AG04449 (cell line): ENCODE results near the gene GRM4.

Experiments used
- CTCF ChIA-PET: fragments of 350-600 bp; formaldehyde crosslinking; extraction: SDS; loops from one replicate; lab custom pipeline; 2021; ENCODE audit warnings: antibody characterized with exemption; lab: Yijun Ruan, JAX
- POLR2A ChIA-PET: fragments of 400-600, 350-600 bp; formaldehyde crosslinking; extraction: SDS; loops from one replicate; lab custom pipeline; 2020; ENCODE audit warnings: antibody characterized with exemption, inconsistent platforms; lab: Yijun Ruan, JAX
- DNase-seq: peaks from one replicate; pipeline ENCODE4 v3.0.0-alpha.2; 2010; ENCODE audit warnings: low read depth, low spot score
- H3K4me3 ChIP-seq: 2 replicates; pipeline ENCODE4 v1.5.1; 2011; ENCODE audit warnings: low read depth, mild to moderate bottlenecking, control low read depth, low read length
- CTCF ChIP-seq: IDR thresholded peaks from one replicate; pipeline ENCODE4 v1.5.1; 2011; ENCODE audit warnings: mild to moderate bottlenecking, moderate library complexity, low read length, control low read depth, inconsistent platforms; ENCODE audit not compliant: insufficient read depth; ENCODE audit errors: missing control alignments

GRM4 gene

GRCh38 chr6:33988121-33989015 is 157.5 kb downstream of the GRM4 start:
- ChIA-PET CTCF (interaction anchor here (0.9 kb wide), 1 partner anchor 67 kb away, joined by 4 read pairs; no protein-coding TSS in a partner anchor), POLR2A (no interaction called here)
- TF ChIP-seq CTCF = no peak
- DNase-seq = no peak
- H3K4me3 ChIP-seq = no peak overlapping the region

- no peak for DNase-seq
- no peak for TF ChIP-seq CTCF
Measured at GRCh38 chr6:33987531-33988021, 158.3 kb downstream of the GRM4 start.

GRCh38 chr6:33985947-33986346 is 159.9 kb downstream of the GRM4 start:
- no peak for TF ChIP-seq CTCF
- ChIA-PET POLR2A (no interaction called here), CTCF (no interaction called here)
- no peak overlapping the region for H3K4me3 ChIP-seq
- DNase-seq = no peak

More at GRCh38 chr6:33987531-33988021, 158.3 kb downstream of the GRM4 start:
- no peak overlapping the region for H3K4me3 ChIP-seq
- ChIA-PET CTCF (interaction anchor here (0.9 kb wide), 1 partner anchor 68 kb away, joined by 4 read pairs; no protein-coding TSS in a partner anchor), POLR2A (no interaction called here)

- H3K4me3 ChIP-seq = no peak overlapping the region
- no peak for TF ChIP-seq CTCF
- ChIA-PET POLR2A (no interaction called here), CTCF (no interaction called here)
- no peak for DNase-seq
Measured at GRCh38 chr6:33985313-33985751, 160.6 kb downstream of the GRM4 start.

GRCh38 chr6:33984466-33985312 is 161.2 kb downstream of the GRM4 start:
- POLR2A ChIA-PET = no interaction called here
- no peak for DNase-seq
- CTCF ChIA-PET = no interaction called here

More at GRCh38 chr6:33984466-33985312, 161.2 kb downstream of the GRM4 start:
- H3K4me3 ChIP-seq = no peak overlapping the region
- TF ChIP-seq CTCF = no peak
